ENCODE measurements around the gene NBAS.

NBAS gene

GRCh38 chr2:15311926-15312325 is 249.2 kb downstream of the NBAS start:
- TF ChIP-seq CTCF (conservative IDR thresholded peaks at IDR 0.05), result no peak
- H3K27ac ChIP-seq, result no peak overlapping the region

GRCh38 chr2:15311201-15311907 is 249.8 kb downstream of the NBAS start:
- no peak overlapping the region for H3K27ac ChIP-seq
- TF ChIP-seq CTCF (conservative IDR thresholded peaks at IDR 0.05), result no peak

- no peak for TF ChIP-seq CTCF (conservative IDR thresholded peaks at IDR 0.05)
Observed at GRCh38 chr2:15307526-15307925, 253.6 kb downstream of the NBAS start.

GRCh38 chr2:15306706-15307105 is 254.4 kb downstream of the NBAS start:
- H3K27ac ChIP-seq, result peak overlapping the region; percentile 51
- no peak for TF ChIP-seq CTCF (conservative IDR thresholded peaks at IDR 0.05)

More at GRCh38 chr2:15307526-15307925, 253.6 kb downstream of the NBAS start:
- H3K27ac ChIP-seq, result peak overlapping the region; percentile 51

- no peak for TF ChIP-seq CTCF (conservative IDR thresholded peaks at IDR 0.05)
- H3K27ac ChIP-seq, result no peak overlapping the region
Observed at GRCh38 chr2:15303874-15304273, 257.3 kb downstream of the NBAS start.

GRCh38 chr2:15302154-15302553 is 259.0 kb downstream of the NBAS start:
- no peak for TF ChIP-seq CTCF (conservative IDR thresholded peaks at IDR 0.05)
- no peak overlapping the region for H3K27ac ChIP-seq

- no peak overlapping the region for H3K27ac ChIP-seq
- TF ChIP-seq CTCF (conservative IDR thresholded peaks at IDR 0.05), result no peak
Observed at GRCh38 chr2:15300624-15301573, 260.2 kb downstream of the NBAS start.

All from VCaP (cell line).